HG02588 (cell line): ENCODE results near the gene PPP6R2.

Experiments used
- ATAC-seq: cut with Tn5 transposase; IDR thresholded peaks from one replicate; pipeline ENCODE4 v1.9.1; 2021; ENCODE audit warnings: mild to moderate bottlenecking, moderate library complexity; ENCODE audit not compliant: unreplicated experiment

The PPP6R2 gene

DNA sequence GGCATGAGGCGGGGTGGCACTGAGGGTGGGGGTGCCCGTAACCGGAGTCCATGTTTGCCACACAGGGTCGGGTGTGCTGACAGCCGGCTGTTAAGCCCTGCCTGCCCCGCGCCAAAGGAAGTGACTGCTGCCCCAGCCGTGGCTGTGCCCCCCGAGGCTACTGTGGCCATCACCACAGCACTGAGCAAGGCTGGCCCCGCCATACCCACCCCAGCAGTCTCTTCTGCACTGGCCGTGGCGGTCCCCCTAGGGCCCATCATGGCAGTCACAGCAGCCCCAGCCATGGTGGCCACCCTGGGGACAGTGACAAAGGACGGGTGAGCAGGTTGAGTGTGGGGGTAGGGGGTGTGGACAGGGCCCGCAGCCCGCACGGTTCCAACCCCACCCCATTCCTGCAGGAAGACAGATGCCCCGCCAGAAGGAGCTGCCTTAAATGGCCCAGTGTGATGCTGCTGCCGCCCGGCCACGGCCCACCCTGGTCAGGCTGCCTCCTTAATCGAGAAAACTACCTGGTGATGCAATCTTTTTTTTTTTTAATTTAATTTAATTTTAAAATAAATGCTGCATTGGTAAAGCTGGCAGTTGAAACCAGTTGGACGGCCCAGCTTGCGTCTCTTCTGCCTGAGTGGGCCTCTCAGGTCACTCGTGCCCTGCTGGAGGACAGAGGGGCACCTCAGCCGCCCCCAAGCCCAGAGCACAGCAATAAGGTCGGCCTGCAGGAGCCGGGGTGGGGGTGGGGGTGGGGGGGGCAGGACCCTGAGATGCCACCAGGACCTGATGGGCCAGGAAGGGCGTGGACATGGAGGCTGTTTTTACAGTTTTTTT lies 100.9 kb downstream of the PPP6R2 start:
- ATAC-seq: no peak

DNA sequence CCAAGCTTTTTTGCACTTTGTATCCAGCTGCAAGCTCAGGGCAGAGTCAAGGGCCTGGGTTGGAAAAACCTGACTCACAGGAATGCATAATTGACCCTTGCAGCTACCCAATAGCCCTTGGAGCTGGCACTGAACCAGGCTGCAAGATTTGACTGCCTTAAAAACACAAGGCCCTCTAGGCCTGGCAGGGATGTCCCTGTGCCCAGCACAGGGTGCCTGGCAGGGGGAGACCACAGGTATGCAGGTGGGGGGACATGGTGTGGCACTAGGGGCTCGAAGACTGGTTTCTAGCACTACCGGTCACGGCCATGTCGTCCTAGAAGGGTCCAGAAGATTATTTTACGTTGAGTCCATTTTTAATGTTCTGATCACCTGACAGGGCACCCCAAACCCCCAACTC lies 101.5 kb downstream of the PPP6R2 start:
- no peak for ATAC-seq

GRCh38 chr22:50445071-50445879 lies 102.1 kb downstream of the PPP6R2 start:
- no peak for ATAC-seq

DNA sequence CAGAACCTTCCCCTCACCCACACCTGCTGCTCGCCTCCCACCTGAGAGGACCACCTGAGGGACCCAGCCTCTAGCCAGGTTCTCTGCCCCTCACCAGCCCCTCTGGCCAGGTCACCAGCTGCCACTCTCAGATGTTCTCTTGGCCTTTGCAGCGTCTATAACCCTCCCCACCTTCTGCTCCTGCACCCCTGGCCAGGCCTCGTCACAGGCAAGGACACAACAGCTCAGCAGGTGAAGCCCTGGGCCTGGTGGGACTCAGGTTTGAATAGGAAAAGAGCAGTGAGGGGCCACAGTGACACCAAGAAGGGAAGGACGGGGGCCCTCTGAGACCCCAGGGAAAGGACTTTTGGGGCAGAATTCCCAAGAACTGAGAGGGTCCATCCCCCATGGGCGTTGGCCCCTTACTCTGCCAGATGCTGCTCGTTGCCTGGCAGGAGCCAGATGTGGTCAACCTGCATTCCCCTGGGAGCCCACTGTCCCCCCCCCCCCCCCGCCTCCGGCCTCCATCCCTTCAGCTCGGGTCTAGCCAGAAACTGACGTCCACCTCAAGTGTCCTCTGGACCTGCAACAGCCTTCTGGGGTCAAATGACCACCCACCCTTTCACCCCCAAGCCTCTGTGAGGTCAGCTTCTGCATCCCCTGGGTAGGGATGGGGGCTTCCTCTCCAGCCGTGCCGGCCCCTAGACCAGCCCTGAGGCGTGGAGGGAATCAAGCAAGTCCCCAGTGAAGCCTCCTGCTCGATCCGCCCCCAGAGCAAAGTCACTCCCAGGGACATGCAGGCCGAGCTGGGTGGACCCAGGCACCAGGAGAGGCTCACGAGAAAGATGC lies 103.0 kb downstream of the PPP6R2 start:
- no peak for ATAC-seq

DNA sequence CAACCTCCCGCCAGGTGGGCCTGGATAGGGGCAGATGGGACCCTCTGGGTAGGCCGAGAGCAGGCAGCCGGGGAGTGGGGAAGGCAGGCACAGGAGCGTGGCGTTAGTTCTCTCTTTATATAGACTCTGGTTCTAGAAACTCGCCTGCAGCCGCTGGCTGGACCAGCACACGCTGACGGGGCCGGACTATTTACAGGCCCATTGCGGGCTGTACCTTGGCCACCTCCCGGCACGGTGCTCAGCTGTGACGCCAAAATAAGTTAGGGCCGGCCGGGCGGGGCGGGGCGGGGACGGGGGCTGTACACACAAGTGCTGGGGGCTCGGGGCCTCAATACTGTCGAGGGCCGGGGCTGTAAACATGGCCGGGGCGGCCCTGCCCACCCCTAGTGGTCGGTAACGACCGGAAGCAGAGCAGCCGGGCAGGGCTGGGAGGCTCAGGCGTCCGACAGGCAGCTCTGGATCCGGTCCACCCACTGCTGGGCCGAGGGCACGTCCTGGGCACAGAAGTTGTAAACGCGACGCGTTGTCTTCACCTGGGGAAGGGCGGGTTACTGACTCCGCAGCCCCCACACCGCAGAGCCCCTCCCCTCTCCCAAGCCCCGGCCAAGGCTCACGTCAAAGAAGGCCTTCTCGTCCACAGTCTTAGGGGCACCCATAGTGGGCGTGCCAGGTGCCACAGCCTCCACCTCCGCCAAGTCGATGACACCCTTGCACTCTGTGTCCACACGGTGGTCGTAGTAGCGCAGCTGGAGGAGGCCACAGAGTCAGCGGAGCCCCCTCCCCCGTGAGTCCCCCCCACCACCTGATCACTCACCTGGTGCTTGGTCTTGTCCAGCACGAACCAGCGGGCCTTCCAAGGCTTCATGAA lies 103.8 kb downstream of the PPP6R2 start:
- no peak for ATAC-seq

DNA sequence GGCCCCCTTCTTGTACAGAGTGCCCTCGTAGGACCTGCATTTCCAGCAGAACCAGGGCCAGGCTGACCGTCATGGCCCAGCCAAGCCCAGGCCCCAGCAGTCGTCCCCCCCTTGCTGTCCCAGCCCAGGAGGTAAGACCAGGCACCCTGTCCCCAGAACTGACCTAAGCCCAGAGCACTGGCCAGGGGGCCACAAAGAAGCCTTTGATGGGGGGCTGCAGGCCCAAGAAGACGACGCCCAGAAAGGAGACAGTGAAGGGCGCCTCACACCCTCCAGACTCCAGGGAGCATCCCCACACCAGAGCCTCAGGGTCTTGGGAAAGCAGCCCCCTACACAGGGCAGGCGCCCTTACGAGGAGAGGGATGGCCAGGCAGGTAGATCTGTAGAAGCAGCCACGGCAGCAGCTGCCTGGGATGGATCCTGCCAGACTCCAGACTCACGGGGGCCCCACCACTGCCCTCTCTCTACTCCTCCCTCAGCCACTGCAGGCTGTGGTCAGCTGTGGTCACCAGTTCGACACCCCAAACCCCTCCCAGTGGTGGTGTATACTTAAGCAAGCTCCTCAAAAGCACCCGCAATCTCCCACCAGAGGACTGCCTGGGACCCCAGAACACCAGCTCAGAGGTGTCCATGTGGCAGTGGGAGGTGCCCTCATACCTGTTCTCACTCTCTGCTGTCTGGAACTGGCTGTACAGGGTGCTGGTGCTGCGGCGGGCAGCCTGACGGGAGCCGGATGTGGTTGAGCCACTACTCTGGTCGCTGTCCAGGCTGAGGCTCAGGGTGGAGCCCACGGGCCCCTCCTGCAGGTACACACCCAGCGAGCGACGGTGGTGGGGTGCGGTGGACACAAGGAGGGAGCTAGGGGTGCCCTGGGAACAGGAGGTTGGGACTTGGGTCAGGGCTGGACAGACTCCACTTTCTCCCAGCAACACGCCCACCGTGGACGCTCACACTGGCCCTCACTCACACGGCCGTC lies 104.7 kb downstream of the PPP6R2 start:
- no peak for ATAC-seq

DNA sequence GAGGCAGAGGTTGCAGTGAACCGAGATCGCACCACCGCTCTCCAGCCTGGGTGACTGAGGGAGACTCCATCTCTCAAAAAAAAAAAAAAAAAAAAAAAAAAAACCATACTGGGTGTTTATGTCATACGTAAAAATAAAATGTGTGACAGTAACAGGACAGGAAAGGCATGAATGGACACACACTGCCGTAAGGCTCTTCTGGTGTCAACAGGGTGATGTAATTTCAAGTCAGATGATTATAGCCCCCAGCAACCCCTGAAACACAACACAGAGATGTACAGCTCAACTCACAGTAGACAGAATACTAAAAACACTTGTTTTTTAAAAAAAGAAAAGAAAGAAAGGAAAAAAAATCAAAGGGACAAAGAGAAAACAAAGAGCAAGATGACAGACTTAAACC lies 109.5 kb downstream of the PPP6R2 start:
- no peak for ATAC-seq

DNA sequence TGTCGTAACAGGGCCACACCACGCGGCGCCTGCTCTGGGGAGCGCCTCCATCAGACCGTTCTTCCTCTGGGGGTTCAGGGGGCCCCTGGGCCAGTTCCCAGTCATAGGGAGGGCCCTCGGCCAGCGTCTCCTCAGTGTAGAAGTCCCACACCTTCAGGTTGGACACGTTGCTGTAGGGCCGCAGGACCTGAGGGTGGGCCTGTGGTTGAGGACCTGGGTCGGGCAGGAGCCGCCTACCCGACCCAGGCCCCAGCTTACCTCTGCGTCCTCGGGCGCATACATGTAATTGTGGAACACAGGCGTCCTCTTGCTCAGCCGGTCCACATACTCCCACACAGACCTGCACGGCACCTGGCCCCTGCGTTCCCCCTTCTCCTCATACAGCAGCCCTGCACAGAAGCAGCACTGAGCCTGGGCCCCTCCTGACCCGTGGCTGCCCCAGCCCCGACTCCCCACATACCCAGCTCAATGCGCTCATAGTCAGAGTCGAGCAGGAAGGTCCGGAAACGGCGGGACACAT lies 111.5 kb downstream of the PPP6R2 start:
- ATAC-seq: no peak

DNA sequence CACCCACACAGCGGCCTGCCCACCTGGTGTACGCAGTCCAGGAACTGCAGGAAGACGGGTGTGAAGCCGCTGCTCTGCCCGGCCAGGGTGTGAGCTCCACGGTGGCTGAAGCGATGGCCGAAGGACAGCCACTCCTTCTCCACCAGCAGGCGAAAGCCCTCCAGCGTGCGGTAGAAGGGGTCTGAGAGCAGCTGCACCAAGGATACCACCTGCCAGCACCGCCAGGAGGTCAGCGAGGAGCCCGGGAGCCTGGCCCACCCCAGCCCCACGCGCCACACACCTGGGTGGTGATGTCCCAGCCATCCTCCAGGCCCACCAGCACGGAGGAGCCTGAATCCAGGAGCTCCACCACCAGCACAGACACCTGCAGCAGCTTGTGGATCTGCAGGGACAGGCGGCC lies 112.1 kb downstream of the PPP6R2 start:
- ATAC-seq: no peak

DNA sequence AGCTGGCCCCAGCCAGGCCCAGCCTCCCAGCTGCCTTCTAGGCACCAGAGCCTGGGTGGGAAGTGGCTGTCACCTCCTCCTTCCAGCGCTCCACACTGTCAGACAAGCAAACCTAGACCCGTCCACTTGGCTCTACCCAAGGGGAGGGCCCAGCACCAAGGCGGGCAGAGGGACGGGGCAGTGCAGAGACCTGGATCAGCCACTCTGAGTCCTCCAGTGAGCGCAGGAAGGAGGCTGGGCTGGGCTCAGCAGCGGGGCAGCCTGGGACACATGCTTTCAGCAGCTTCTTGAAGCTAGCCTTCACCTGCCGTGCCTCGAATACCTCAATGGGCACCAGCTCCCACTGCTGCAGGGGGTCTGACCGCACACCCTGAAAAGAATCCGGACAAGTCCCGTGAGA lies 112.9 kb downstream of the PPP6R2 start:
- ATAC-seq: no peak

GRCh38 chr22:50456466-50457234 lies 113.5 kb downstream of the PPP6R2 start:
- no peak for ATAC-seq

- ATAC-seq: no peak
Measured at GRCh38 chr22:50459016-50459415, 115.9 kb downstream of the PPP6R2 start.

DNA sequence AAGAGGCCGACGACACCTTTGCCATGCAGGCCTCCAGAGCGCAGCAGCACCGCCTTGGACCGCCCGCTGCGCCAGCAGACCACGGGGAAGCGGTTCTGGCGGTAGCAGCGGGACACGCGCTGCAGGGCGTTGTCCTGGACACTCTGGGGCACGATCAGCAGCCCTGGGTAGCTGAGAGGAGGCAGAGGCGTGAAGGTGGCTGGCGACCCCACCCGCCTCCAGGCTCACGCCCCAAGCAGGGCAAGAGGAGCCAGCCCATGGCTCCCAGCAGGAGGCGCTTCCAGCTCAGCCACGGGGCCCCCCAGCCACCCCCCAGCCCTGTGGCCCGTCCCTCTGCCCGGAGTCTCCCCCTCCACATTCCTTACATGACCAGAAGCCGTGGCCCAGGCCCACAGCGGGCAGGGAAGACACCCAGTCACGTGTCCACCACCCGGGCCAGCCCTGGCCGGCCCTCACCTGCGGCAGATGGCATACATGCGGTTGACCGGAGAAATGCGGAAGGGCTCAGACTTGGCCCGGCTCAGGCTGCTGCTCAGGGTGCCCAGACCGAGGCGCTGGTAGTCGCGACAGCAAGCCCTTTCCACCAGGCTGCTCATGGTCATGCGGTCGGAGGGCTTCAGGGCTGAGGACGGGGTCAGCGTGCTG lies 116.5 kb downstream of the PPP6R2 start:
- no peak for ATAC-seq

DNA sequence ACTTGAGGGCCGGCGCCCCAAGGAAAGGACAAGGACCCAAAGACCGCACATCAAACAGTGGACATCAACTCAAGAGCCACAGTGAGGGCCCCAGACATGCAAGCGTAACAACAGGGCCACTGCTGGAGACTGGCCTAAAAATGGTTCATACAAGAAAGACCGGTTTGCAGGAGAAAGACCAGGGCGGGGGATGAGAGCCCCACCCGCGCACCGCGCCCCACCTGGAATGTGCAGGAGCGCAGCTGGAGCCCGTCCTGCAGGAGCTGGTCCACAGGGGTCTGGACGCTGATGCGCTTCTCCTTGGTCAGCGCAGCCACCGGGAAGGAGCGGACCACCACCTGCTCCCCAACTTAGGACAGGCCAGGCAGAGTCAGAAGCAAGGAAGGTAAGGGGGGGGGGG lies 117.8 kb downstream of the PPP6R2 start:
- no peak for ATAC-seq

DNA sequence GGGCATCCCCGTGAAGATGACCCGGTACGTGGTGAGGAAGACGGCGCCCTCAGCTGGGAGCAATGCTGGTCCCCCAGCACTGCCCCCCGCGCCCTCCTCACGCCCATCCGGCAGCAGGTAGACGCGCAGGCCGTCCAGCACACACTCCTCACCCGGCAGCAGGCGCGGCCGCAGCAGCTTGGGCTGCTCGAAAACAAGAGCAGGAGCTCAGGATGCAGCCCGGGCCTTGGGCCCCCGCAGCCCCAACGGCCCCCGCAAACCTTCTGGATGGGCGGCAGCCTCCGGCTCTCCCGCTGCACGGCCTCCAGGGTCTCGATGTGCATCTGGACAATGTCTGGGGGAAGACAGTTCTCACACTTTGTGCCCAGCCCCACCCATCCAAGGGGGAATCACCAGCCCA lies 118.4 kb downstream of the PPP6R2 start:
- ATAC-seq: no peak

DNA sequence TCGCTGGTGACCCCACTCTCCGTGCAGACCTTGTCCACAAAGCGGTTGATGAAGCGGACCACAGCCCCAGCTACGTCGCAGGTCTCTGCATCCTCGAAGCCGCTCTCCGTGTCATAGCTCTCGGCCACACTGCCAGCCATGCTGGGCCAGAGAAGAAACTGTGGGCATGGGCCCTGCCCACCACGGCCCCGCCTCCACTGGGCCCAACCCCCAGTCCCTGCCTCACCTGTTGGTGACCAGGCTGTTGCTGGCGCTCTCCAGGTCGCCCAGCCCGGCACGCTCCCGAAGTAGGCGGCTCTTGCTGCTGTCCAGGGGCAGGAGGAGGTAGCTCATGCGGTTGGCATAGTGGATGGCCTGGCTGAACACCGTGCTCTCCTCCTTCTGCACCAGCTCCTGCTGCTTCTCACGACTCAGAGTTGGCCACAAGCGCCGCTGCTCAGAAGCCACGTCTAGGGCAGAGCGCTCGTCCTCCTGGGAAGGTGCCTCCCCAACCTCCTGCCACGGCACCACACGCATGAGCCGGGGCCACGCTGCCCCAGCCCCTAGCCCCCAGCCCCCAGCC lies 118.9 kb downstream of the PPP6R2 start:
- no peak for ATAC-seq

GRCh38 chr22:50463188-50463900 lies 120.2 kb downstream of the PPP6R2 start:
- no peak for ATAC-seq
